Posterior vena cava (tissue), 2 donors: ENCODE measurements around the gene AUNIP. TPM values are rescaled to one million over a fixed set of nuclear protein-coding genes. Genes with fewer than 3 reads are reported as not detected.

ENCODE experiments used
- DNase-seq: peaks from one replicate; pipeline ENCODE4 v3.0.0-alpha.2; 2020; ENCODE audit warnings: low spot score
- intact Hi-C, 2 donors: fragments of 100-400 bp; cut with DNase I; formaldehyde crosslinking; loops; one replicate each; pipeline versions ENCODE4 v1.14.1 to v1.14.2; 2022 to 2023
- total RNA-seq, 2 donors: library from RNA; stranded (reverse); fragmentation: NEBNext Ultra II Directional; extraction: Animal tissue kit (Norgen Biotek cat#: 25700); gene quantifications; one replicate each; pipeline ENCODE4 v1.2.1, GENCODE V29; 2021
- donor health status: DM: yes; HTN: yes; CAD: no.
- donor health status: DM: yes; HTN: yes; CAD: no.

AUNIP gene
- total RNA-seq, 2 donors from 2014 or later, result not detected

GRCh38 chr1:25815208-25816111 lies 43.8 kb downstream of the AUNIP start:
- DNase-seq, result no peak
- intact Hi-C loops, result loop anchor here in 1 of 2 donors (1.0 kb wide), 1 partner anchor 18 kb away; no protein-coding TSS in a partner anchor

- intact Hi-C loops, result no loop called here
- DNase-seq, result no peak
Measured at GRCh38 chr1:25814549-25815087, 44.6 kb downstream of the AUNIP start.

- intact Hi-C loops, result no loop called here
- no peak for DNase-seq
Measured at GRCh38 chr1:25813734-25814471, 45.4 kb downstream of the AUNIP start.

- DNase-seq, result no peak
- intact Hi-C loops, result no loop called here
Measured at GRCh38 chr1:25813071-25813733, 46.1 kb downstream of the AUNIP start.

GRCh38 chr1:25811384-25812082 lies 47.7 kb downstream of the AUNIP start:
- no peak for DNase-seq
- intact Hi-C loops, result no loop called here

- peak; percentile 90 for DNase-seq
- intact Hi-C loops, result no loop called here
Measured at GRCh38 chr1:25810341-25811299, 48.6 kb downstream of the AUNIP start.

- DNase-seq, result peak; percentile 74
- intact Hi-C loops, result no loop called here
Measured at GRCh38 chr1:25809929-25810328, 49.3 kb downstream of the AUNIP start.

GRCh38 chr1:25809283-25809926 lies 49.9 kb downstream of the AUNIP start:
- intact Hi-C loops, result no loop called here
- DNase-seq, result peak; percentile 79

- intact Hi-C loops, result no loop called here
- DNase-seq, result peak; percentile 73
Measured at GRCh38 chr1:25808481-25809244, 50.6 kb downstream of the AUNIP start.

GRCh38 chr1:25807480-25808390 lies 51.5 kb downstream of the AUNIP start:
- intact Hi-C loops, result no loop called here
- peak; percentile 85 for DNase-seq

GRCh38 chr1:25806418-25806817 lies 52.8 kb downstream of the AUNIP start:
- intact Hi-C loops, result no loop called here

GRCh38 chr1:25805863-25806225 lies 53.4 kb downstream of the AUNIP start:
- no peak for DNase-seq
- intact Hi-C loops, result no loop called here

More at GRCh38 chr1:25806418-25806817, 52.8 kb downstream of the AUNIP start:
- peak; percentile 92 for DNase-seq

- intact Hi-C loops, result no loop called here
- DNase-seq, result no peak
Measured at GRCh38 chr1:25804964-25805862, 54.0 kb downstream of the AUNIP start.

- no peak for DNase-seq
- intact Hi-C loops, result no loop called here
Measured at GRCh38 chr1:25804244-25804963, 54.9 kb downstream of the AUNIP start.
